H9 (cell line): ENCODE results near the gene DGKB. TPM values are rescaled to one million over a fixed set of nuclear protein-coding genes. Genes with fewer than 3 reads are reported as not detected.

Experiments
- DNase-seq: peaks from one replicate; pipeline ENCODE4 v3.0.0-alpha.2; 2017
- H2AFZ ChIP-seq: one replicate; pipeline ENCODE4 v1.6.1; 2013; ENCODE audit warnings: mild to moderate bottlenecking, low read length, control low read depth, moderate library complexity
- H2AK5ac ChIP-seq: 2 replicates; pipeline ENCODE4 v1.6.1; 2013; ENCODE audit warnings: low read length, control low read depth, mixed read lengths; ENCODE audit not compliant: insufficient read length
- H2BK120ac ChIP-seq: one replicate; pipeline ENCODE4 v1.6.1; 2013; ENCODE audit warnings: low read depth, mild to moderate bottlenecking, low read length, control low read depth, inconsistent platforms; ENCODE audit not compliant: poor library complexity, severe bottlenecking
- H2BK12ac ChIP-seq: 2 replicates; pipeline ENCODE4 v1.6.1; 2013; ENCODE audit warnings: low read length, control low read depth, mixed read lengths, low read depth; ENCODE audit not compliant: insufficient read length
- H2BK15ac ChIP-seq: 2 replicates; pipeline ENCODE4 v1.6.1; 2013; ENCODE audit warnings: low read depth, low read length, control low read depth
- H2BK20ac ChIP-seq: one replicate; pipeline ENCODE4 v1.6.1; 2013; ENCODE audit warnings: low read depth, mild to moderate bottlenecking, low read length, control low read depth, inconsistent platforms; ENCODE audit not compliant: poor library complexity, severe bottlenecking
- H2BK5ac ChIP-seq: 2 replicates; pipeline ENCODE4 v1.6.1; 2013; ENCODE audit warnings: low read length, control low read depth, mixed read lengths; ENCODE audit not compliant: insufficient read length
- H3K14ac ChIP-seq: 2 replicates; pipeline ENCODE4 v1.6.1; 2013; ENCODE audit warnings: low read length, control low read depth; ENCODE audit not compliant: insufficient read depth
- H3K18ac ChIP-seq: 2 replicates; pipeline ENCODE4 v1.6.1; 2013; ENCODE audit warnings: low read depth, mild to moderate bottlenecking, mixed read lengths, low read length, control low read depth; ENCODE audit not compliant: insufficient read length
- H3K23ac ChIP-seq: 2 replicates; pipeline ENCODE4 v1.6.1; 2013; ENCODE audit warnings: low read length, control low read depth, mixed read lengths, low read depth; ENCODE audit not compliant: insufficient read length
- H3K23me2 ChIP-seq: 2 replicates; pipeline ENCODE4 v1.6.1; 2013; ENCODE audit warnings: low read depth, mild to moderate bottlenecking, mixed read lengths, low read length, control low read depth; ENCODE audit not compliant: insufficient read length, poor library complexity, severe bottlenecking
- H3K27ac ChIP-seq: 2 replicates; pipeline ENCODE4 v1.5.1; 2013; ENCODE audit warnings: low read length, control low read depth, mixed read lengths, low read depth; ENCODE audit not compliant: insufficient read length
- H3K27me3 ChIP-seq: 2 replicates; pipeline ENCODE4 v1.6.1; 2013; ENCODE audit warnings: low read length, control low read depth, inconsistent platforms; ENCODE audit not compliant: insufficient read depth
- H3K4ac ChIP-seq: 2 replicates; pipeline ENCODE4 v1.6.1; 2013; ENCODE audit warnings: low read depth, mild to moderate bottlenecking, control low read depth, inconsistent platforms, low read length, moderate library complexity
- H3K4me1 ChIP-seq: 2 replicates; pipeline ENCODE4 v1.6.1; 2013; ENCODE audit warnings: low read length, control low read depth, inconsistent platforms; ENCODE audit not compliant: insufficient read depth
- H3K4me2 ChIP-seq: 2 replicates; pipeline ENCODE4 v1.6.1; 2013; ENCODE audit warnings: low read length, control low read depth, mixed read lengths; ENCODE audit not compliant: insufficient read length, insufficient read depth
- H3K56ac ChIP-seq: 2 replicates; pipeline ENCODE4 v1.6.1; 2013; ENCODE audit warnings: low read depth, mild to moderate bottlenecking, mixed read lengths, low read length, control low read depth; ENCODE audit not compliant: insufficient read length
- H3K79me1 ChIP-seq: 2 replicates; pipeline ENCODE4 v1.6.1; 2013; ENCODE audit warnings: low read depth, mild to moderate bottlenecking, moderate library complexity, low read length, control low read depth, inconsistent platforms; ENCODE audit not compliant: insufficient read depth, poor library complexity, severe bottlenecking
- H3K79me2 ChIP-seq: 2 replicates; pipeline ENCODE4 v1.6.1; 2013; ENCODE audit warnings: low read length, control low read depth, inconsistent platforms; ENCODE audit not compliant: insufficient read depth
- H3K9ac ChIP-seq: 2 replicates; pipeline ENCODE4 v1.6.1; 2013; ENCODE audit warnings: low read length, control low read depth, mixed read lengths; ENCODE audit not compliant: insufficient read length; ENCODE audit errors: extremely low read depth
- H3K9me3 ChIP-seq: one replicate; pipeline ENCODE4 v1.6.1; 2013; ENCODE audit warnings: low read depth, low read length, inconsistent platforms; ENCODE audit not compliant: control insufficient read depth
- H3T11ph ChIP-seq: one replicate; pipeline ENCODE4 v1.6.1; 2013; ENCODE audit warnings: mild to moderate bottlenecking, low read length, control low read depth, inconsistent platforms
- H4K20me1 ChIP-seq: one replicate; pipeline ENCODE4 v1.6.1; 2013; ENCODE audit not compliant: control insufficient read depth, insufficient read length, insufficient read depth
- H4K5ac ChIP-seq: 2 replicates; pipeline ENCODE4 v1.6.1; 2013; ENCODE audit warnings: low read depth, mild to moderate bottlenecking, mixed read lengths, low read length, control low read depth; ENCODE audit not compliant: insufficient read length
- H4K8ac ChIP-seq: replicated peaks from 2 replicates; pipeline ENCODE4 v1.6.1; 2013; ENCODE audit warnings: low read length, control low read depth, mixed read lengths, low read depth; ENCODE audit not compliant: insufficient read length
- H4K91ac ChIP-seq: 2 replicates; pipeline ENCODE4 v1.6.1; 2013; ENCODE audit warnings: low read depth, mild to moderate bottlenecking, moderate library complexity, mixed read lengths, low read length, control low read depth; ENCODE audit not compliant: insufficient read length
- H3K27ac Mint-ChIP-seq, 3 experiments: 2 replicates in 2 of 3; 3 replicates in 1 of 3; pipeline ENCODE4 v1.8.0; 2020 to 2021; ENCODE audit warnings: mixed read lengths in 3 of 3, mild to moderate bottlenecking in 1 of 3, moderate library complexity in 1 of 3
- H3K27me3 Mint-ChIP-seq: 2 replicates; pipeline ENCODE4 v1.8.0; 2021; ENCODE audit warnings: low read depth, mild to moderate bottlenecking, moderate library complexity, mixed read lengths
- H3K36me3 Mint-ChIP-seq, 3 experiments: 2 replicates in 2 of 3; 3 replicates in 1 of 3; pipeline ENCODE4 v1.8.0; 2020 to 2021; ENCODE audit warnings: low read depth in 3 of 3, mixed read lengths in 3 of 3; ENCODE audit not compliant: insufficient read depth in 1 of 3
- H3K4me1 Mint-ChIP-seq, 2 experiments: 2 replicates each; pipeline ENCODE4 v1.8.0; 2020; ENCODE audit warnings: mixed read lengths in 2 of 2
- H3K4me3 Mint-ChIP-seq, 2 experiments: 2 replicates in 1 of 2; 3 replicates in 1 of 2; pipeline ENCODE4 v1.8.0; 2020 to 2021; ENCODE audit warnings: mild to moderate bottlenecking in 2 of 2, mixed read lengths in 2 of 2, moderate library complexity in 1 of 2
- H3K9me3 Mint-ChIP-seq, 2 experiments: 2 replicates in 1 of 2; 3 replicates in 1 of 2; pipeline ENCODE4 v1.8.0; 2020; ENCODE audit warnings: mild to moderate bottlenecking in 2 of 2, mixed read lengths in 2 of 2, moderate library complexity in 1 of 2
- WGBS: extraction: QIAGEN DNeasy Blood & Tissue Kit; methylation state at CpG from one replicate; pipeline ENCODE4 v1.1.7; 2013; ENCODE audit warnings: missing lambda C conversion rate, low lambda C conversion rate, mixed read lengths; ENCODE audit not compliant: insufficient read length; ENCODE audit errors: extremely low coverage; 5-methylcytosine and 5-hydroxymethylcytosine counted together
- total RNA-seq: library from RNA; stranded (reverse); gene quantifications from 2 replicates; pipeline ENCODE4 v1.2.1, GENCODE V29; 2021
- TF ChIP-seq, protein P1 (sequence below): fragments of 200-600 bp; sonication (generic); conservative IDR thresholded peaks from 3 replicates; pipeline ENCODE4 v1.8.0; 2021; ENCODE audit warnings: antibody characterized with exemption, mild to moderate bottlenecking

The DGKB gene
- total RNA-seq, 1 experiment from 2014 or later, result 0.26 TPM

DNA sequence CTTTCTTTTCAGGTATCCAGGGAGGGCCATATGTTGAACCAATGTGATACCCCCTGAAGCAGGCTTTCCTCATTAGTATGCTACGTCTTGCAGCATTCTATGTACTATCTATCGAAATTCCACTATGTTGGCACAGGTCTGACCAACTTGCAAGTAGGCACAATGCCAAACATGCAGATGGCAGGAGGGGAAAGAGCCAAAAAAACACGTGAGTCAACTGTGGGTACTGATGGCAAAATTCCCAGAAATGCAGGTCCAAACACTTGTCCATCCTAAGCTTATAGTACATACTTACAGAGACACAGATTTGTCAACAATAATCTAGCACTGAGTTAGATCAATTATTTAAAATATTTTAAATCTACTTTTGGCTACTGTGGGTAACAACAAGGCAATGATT is 394.9 kb downstream of the DGKB start:
- TF ChIP-seq, protein P1, sequence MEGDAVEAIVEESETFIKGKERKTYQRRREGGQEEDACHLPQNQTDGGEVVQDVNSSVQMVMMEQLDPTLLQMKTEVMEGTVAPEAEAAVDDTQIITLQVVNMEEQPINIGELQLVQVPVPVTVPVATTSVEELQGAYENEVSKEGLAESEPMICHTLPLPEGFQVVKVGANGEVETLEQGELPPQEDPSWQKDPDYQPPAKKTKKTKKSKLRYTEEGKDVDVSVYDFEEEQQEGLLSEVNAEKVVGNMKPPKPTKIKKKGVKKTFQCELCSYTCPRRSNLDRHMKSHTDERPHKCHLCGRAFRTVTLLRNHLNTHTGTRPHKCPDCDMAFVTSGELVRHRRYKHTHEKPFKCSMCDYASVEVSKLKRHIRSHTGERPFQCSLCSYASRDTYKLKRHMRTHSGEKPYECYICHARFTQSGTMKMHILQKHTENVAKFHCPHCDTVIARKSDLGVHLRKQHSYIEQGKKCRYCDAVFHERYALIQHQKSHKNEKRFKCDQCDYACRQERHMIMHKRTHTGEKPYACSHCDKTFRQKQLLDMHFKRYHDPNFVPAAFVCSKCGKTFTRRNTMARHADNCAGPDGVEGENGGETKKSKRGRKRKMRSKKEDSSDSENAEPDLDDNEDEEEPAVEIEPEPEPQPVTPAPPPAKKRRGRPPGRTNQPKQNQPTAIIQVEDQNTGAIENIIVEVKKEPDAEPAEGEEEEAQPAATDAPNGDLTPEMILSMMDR, result no peak
- no peak overlapping the region for H3K4me2 ChIP-seq
- no peak overlapping the region for H2AFZ ChIP-seq
- H3K27ac Mint-ChIP-seq, result no peak overlapping the region
- no peak overlapping the region for H2AK5ac ChIP-seq
- H2BK5ac ChIP-seq, result no peak overlapping the region
- H4K91ac ChIP-seq, result no peak overlapping the region
- no peak overlapping the region for H3K18ac ChIP-seq
- no peaks in the 10 kb centered on the region for H4K20me1 ChIP-seq
- no CpG with 5 or more reads among the region's 3 CpGs for WGBS
- H3K4me3 Mint-ChIP-seq, result no peak overlapping the region
- H3K79me1 ChIP-seq, result no peaks in the 10 kb centered on the region
- no peaks in the 10 kb centered on the region for H3K79me2 ChIP-seq
- no peak overlapping the region for H3T11ph ChIP-seq
- no peak overlapping the region for H2BK20ac ChIP-seq
- H3K23ac ChIP-seq, result no peak overlapping the region
- H3K36me3 Mint-ChIP-seq, result peaks cover 0 to 8% (median 7%) of the 10 kb centered on the region in 3 experiments; a peak in 4 of 7 replicates
- H3K4ac ChIP-seq, result no peak overlapping the region
- H3K9me3 Mint-ChIP-seq, result peaks cover 3 to 20% of the 10 kb centered on the region in 2 experiments; a peak in 3 of 5 replicates
- H2BK12ac ChIP-seq, result no peak overlapping the region
- no peak overlapping the region for H3K9ac ChIP-seq
- no peaks in the 10 kb centered on the region for H3K23me2 ChIP-seq
- no peaks in the 10 kb centered on the region for H3K27me3 ChIP-seq
- no peak overlapping the region for H3K56ac ChIP-seq
- H3K4me1 ChIP-seq, result no peaks in the 10 kb centered on the region; the same call in 1 of the 2 replicates
- no peak overlapping the region for H3K14ac ChIP-seq
- H2BK15ac ChIP-seq, result no peak overlapping the region
- no peak overlapping the region for H3K27ac ChIP-seq
- H3K27me3 Mint-ChIP-seq, result no peaks in the 10 kb centered on the region
- no peak for DNase-seq
- no peak overlapping the region for H4K8ac ChIP-seq
- H3K4me1 Mint-ChIP-seq, result peaks cover 17 to 19% of the 10 kb centered on the region in 2 experiments
- no peaks in the 10 kb centered on the region for H3K9me3 ChIP-seq
- H2BK120ac ChIP-seq, result no peak overlapping the region
- no peak overlapping the region for H4K5ac ChIP-seq
